Brain microvascular endothelial cell (primary cell): ENCODE data around the gene LRRFIP1.
A peak's percentile ranks its signal among the peaks of the same experiment; 100 is the strongest.

Experiments
- DNase-seq: peaks from one replicate; pipeline ENCODE4 v3.0.0-alpha.2; 2020
- H3K27ac ChIP-seq: fragments of 250-450 bp; sonication (Bioruptor Pico); 2 replicates; pipeline ENCODE4 v1.5.1; 2020; ENCODE audit warnings: mild to moderate bottlenecking, moderate library complexity
- H3K27me3 ChIP-seq: fragments of 250-450 bp; sonication (Bioruptor Pico); replicated peaks from 2 replicates; pipeline ENCODE4 v1.5.1; 2020; ENCODE audit warnings: mild to moderate bottlenecking
- H3K36me3 ChIP-seq: fragments of 250-450 bp; sonication (Bioruptor Pico); replicated peaks from 2 replicates; pipeline ENCODE4 v1.5.1; 2020; ENCODE audit warnings: mild to moderate bottlenecking
- H3K4me3 ChIP-seq: 2 replicates; pipeline ENCODE4 v1.5.1; 2011; ENCODE audit warnings: low read depth, mild to moderate bottlenecking, control low read depth, low read length, moderate library complexity
- CTCF ChIP-seq: IDR thresholded peaks from 2 replicates; pipeline ENCODE4 v1.5.1; 2011; ENCODE audit warnings: low read depth, mild to moderate bottlenecking, moderate library complexity, low read length, control low read depth, inconsistent platforms; ENCODE audit errors: missing control alignments
- in situ Hi-C: cut with HindIII; loops from 2 replicates; pipeline ENCODE4 v1.10.0; 2017; ENCODE audit warnings: low sequenced_read_pairs, low pct_ligation_motif_present

LRRFIP1 gene

GRCh38 chr2:237743561-237744269 lies 116.3 kb downstream of the LRRFIP1 start:
- TF ChIP-seq CTCF: peak; percentile 15
- in situ Hi-C loops: no loop called here
- no peak overlapping the region for H3K4me3 ChIP-seq
- H3K27ac ChIP-seq: peak overlapping the region; percentile 22
- H3K27me3 ChIP-seq: no peaks in the 10 kb centered on the region
- DNase-seq: peak; percentile 23
- peaks cover 6% of the 10 kb centered on the region for H3K36me3 ChIP-seq

- in situ Hi-C loops: no loop called here
- DNase-seq: no peak
- H3K36me3 ChIP-seq: peaks cover 10% of the 10 kb centered on the region
- H3K4me3 ChIP-seq: no peak overlapping the region
- TF ChIP-seq CTCF: no peak
- H3K27ac ChIP-seq: no peak overlapping the region
- H3K27me3 ChIP-seq: no peaks in the 10 kb centered on the region
Observed at GRCh38 chr2:237744270-237744612, 116.9 kb downstream of the LRRFIP1 start.

- in situ Hi-C loops: no loop called here
- peak; percentile 55 for DNase-seq
- no peak overlapping the region for H3K4me3 ChIP-seq
- peak; percentile 98 for TF ChIP-seq CTCF
- peaks cover 12% of the 10 kb centered on the region for H3K36me3 ChIP-seq
- H3K27me3 ChIP-seq: no peaks in the 10 kb centered on the region
- no peak overlapping the region for H3K27ac ChIP-seq
Observed at GRCh38 chr2:237744613-237745249, 117.3 kb downstream of the LRRFIP1 start.

- H3K36me3 ChIP-seq: peaks cover 12% of the 10 kb centered on the region
- DNase-seq: no peak
- H3K4me3 ChIP-seq: no peak overlapping the region
- TF ChIP-seq CTCF: no peak
- no peaks in the 10 kb centered on the region for H3K27me3 ChIP-seq
- in situ Hi-C loops: no loop called here
- no peak overlapping the region for H3K27ac ChIP-seq
Observed at GRCh38 chr2:237745250-237745613, 117.8 kb downstream of the LRRFIP1 start.

- no peak for TF ChIP-seq CTCF
- DNase-seq: no peak
- H3K27me3 ChIP-seq: no peaks in the 10 kb centered on the region
- no peak overlapping the region for H3K4me3 ChIP-seq
- in situ Hi-C loops: no loop called here
- H3K36me3 ChIP-seq: peaks cover 14% of the 10 kb centered on the region
- H3K27ac ChIP-seq: no peak overlapping the region
Observed at GRCh38 chr2:237746302-237747080, 119.1 kb downstream of the LRRFIP1 start.
